GM13977 (cell line): ENCODE measurements around the gene DNAJC12.

Experiments
- DNase-seq: peaks from one replicate; pipeline ENCODE4 v3.0.0; 2012; ENCODE audit warnings: low spot score
- in situ Hi-C: fragments of 300-500 bp; cut with MboI; formaldehyde crosslinking; loops from one replicate; pipeline ENCODE4 v1.12.0; 2022; ENCODE audit warnings: low sequenced_read_pairs, low pct_unique_long_range_greater_than_20kb, mixed read lengths, inconsistent platforms; ENCODE audit not compliant: unreplicated experiment
- TF ChIP-seq, protein P1 (sequence below): IDR thresholded peaks from 2 replicates; pipeline ENCODE4 v1.5.1; 2012; ENCODE audit warnings: mild to moderate bottlenecking, control low read depth; ENCODE audit not compliant: insufficient read depth; ENCODE audit errors: extremely low read depth, missing control alignments

DNAJC12 gene

DNA sequence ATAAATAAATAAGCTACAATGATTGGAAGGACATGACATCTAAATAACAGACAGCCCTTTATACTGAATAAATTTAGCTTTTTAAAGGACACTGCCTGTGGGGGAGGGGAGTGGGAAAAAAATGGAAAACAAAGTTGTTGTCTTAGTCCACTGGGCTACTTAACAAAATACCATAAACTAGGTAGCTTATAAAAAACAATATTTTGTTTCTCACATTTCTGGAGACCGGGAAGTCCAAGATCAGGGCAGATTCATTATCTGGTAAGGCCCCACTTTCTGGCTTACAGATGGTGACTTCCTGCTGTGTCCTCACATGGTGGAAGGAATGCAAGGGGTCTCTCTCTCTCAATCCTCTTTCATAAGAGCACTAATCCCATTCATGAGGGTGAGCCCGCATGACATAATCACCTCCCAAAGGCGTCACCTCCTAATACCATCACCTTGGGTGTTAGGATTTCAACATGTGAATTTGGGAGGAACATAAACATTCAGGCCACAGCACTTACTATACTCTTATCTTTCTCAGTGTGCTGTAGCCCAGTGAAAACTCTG is 43.0 kb downstream of the DNAJC12 start:
- TF ChIP-seq, protein P1, sequence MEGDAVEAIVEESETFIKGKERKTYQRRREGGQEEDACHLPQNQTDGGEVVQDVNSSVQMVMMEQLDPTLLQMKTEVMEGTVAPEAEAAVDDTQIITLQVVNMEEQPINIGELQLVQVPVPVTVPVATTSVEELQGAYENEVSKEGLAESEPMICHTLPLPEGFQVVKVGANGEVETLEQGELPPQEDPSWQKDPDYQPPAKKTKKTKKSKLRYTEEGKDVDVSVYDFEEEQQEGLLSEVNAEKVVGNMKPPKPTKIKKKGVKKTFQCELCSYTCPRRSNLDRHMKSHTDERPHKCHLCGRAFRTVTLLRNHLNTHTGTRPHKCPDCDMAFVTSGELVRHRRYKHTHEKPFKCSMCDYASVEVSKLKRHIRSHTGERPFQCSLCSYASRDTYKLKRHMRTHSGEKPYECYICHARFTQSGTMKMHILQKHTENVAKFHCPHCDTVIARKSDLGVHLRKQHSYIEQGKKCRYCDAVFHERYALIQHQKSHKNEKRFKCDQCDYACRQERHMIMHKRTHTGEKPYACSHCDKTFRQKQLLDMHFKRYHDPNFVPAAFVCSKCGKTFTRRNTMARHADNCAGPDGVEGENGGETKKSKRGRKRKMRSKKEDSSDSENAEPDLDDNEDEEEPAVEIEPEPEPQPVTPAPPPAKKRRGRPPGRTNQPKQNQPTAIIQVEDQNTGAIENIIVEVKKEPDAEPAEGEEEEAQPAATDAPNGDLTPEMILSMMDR = no peak
- no peak for DNase-seq
- in situ Hi-C loops = no loop called here

DNA sequence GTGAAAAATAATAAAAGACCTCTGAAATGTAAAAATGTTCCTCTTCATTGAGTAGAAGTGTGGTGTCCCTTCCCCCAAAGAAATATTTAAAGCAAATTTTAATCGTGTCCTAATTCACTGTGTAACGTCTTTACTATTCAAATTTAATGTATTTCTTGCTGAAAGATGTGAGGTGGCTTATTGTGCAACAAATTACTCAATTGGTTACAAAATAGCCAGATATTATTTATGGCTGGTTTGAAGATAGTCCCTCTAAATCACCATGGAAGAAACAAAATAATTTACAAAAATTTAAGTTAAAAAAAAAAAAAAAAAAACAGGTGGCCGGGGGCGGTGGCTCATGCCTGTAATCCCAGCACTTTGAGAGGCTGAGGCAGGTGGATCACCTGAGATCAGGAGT is 43.7 kb downstream of the DNAJC12 start:
- no peak for DNase-seq
- in situ Hi-C loops = no loop called here
- TF ChIP-seq, protein P1 = no peak

DNA sequence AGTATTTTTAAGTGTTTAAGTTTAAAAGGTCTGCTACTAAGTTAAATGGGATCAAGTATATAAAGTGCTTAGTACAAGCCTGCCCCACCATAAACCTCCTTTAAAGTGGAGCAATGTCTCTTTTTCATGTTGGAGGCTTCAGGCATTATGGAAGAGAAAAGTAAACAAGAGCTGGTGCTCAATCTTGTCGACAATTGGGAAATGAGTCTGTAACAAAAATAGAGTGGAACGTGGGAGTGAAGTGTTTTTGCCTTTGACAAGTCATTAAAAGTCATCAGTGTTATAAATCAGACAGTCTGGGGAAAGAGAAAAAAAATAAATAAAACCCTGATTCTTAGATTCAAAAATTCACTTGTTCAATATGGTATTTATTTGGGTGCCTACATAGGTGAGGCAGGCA is 44.7 kb downstream of the DNAJC12 start:
- in situ Hi-C loops = no loop called here
- no peak for DNase-seq
- TF ChIP-seq, protein P1 = no peak

DNA sequence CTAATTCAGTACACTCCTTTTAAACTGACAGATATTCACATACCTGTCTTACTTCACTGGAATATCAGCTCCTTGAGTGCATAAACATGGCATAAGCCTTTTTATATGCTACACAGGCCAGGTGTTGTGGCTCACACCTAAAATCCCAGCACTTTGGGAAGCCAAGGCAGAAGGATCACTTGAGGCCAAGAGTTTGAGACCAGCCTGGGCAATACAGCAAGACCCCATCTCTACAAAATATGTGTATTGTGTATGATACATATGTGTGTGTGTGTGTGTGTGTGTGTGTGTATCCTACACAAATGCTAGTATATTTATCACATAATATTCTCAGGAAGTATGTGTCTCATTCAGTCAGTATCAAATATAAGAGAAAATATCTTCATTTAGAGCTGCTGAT is 45.3 kb downstream of the DNAJC12 start:
- in situ Hi-C loops = no loop called here
- TF ChIP-seq, protein P1 = no peak

DNA sequence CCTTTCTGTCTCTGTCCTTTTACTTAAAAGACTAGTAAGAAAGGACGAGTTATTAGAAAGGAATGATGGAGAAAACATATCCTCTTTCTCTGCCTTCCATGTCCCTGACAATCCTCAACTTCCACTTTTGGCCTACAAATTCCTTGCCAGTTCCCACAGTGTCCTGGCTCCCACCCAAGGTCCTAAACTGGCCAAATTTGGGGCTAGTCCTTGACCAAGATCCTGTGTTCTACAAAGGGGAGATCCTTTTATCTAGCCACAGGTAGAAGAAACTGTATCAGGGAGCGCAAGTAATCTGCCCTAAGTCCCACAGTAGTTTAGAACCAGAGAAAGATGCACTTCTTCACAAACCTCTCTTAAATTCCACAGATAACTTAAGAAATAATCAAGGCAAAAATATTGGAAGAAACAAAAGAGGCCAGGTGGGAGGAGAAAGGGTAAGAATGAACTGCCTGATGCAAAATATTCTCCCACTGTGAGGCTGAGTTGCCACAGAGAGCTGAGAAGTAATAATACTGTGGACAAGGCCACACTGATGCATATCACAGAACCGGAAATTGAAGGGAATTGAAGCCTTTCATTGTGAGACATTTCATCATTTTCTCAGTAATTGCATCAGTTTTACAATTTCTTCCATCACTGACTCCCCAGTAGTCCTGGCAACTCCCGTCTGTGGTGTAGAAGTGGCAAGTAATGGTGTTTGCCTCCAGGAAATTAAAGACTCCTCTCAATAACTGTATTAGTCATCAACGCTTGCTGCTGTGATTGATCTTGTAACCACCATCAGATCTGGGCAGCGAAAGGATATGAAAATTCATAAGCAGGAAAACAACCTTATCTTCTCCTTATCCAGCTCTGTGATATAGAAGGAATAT is 47.2 kb downstream of the DNAJC12 start:
- in situ Hi-C loops = no loop called here
- TF ChIP-seq, protein P1 = no peak
- no peak for DNase-seq

More for the DNA sequence above, 45.3 kb downstream of the DNAJC12 start:
- no peak for DNase-seq

DNA sequence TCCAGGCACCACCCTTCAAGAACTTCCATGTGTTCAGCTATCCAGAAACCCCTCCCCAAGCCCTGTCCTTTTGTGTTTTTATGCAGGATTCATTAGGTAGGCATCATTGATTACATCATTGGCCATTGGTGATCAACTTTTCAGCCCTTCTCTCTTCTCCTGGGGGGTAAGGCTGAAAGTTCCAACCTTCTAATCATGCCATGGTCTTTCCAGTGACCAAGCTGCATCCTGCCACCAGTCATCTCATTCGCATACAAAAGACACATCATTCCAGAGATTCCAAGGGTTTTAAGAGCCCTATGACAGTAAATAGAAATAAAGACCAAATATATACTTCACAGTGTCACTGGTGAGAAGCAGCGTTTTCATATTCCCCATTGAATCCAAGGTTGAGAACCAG is 48.2 kb downstream of the DNAJC12 start:
- TF ChIP-seq, protein P1 = no peak
- no peak for DNase-seq
- in situ Hi-C loops = no loop called here
